HG02610 (cell line): ENCODE data around the gene USP6.
"Not testable (repeated sequence)": the region's sequence is repeated elsewhere in the genome, so short reads cannot be mapped to it uniquely, and the experiment has no call there.

Experiments
- ATAC-seq: cut with Tn5 transposase; IDR thresholded peaks from one replicate; pipeline ENCODE4 v1.9.1; 2021; ENCODE audit warnings: mild to moderate bottlenecking, moderate library complexity; ENCODE audit not compliant: unreplicated experiment

Gene USP6

DNA sequence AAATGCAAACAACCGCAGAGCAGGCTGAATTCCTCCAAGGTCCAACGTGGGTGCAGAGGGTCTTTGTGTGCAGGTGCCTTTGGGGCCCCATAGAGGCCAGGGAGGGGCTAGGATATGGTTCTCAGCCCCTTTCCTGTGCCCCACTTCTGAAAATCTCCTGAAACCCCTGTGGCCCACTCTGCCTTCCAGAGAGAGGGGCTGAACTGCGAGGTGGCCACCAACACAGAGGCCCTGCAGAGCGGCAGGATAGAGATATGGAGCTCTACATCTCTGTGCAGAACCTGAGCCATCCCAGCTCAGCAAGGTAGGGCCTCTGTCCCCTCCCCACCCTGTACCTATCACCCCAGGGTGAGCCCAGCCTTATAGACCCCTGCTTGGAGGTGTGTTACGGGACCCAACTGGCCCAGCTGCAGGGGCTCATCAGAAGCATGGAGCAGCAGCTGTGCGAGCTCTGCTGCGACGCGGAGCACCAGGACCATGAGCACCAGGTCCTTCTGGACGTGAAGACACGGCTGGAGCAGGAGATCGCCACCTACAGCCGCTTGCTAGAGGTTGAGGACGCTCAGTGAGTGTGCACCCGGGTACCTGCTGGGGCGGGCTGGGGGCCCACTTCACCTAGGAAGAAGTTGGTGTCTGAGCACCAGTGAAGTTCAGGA is 5.5 kb downstream of the USP6 start:
- no peak for ATAC-seq

- not testable (repeated sequence) for ATAC-seq
Measured at GRCh38 chr17:5122056-5122455, 6.2 kb downstream of the USP6 start.

DNA sequence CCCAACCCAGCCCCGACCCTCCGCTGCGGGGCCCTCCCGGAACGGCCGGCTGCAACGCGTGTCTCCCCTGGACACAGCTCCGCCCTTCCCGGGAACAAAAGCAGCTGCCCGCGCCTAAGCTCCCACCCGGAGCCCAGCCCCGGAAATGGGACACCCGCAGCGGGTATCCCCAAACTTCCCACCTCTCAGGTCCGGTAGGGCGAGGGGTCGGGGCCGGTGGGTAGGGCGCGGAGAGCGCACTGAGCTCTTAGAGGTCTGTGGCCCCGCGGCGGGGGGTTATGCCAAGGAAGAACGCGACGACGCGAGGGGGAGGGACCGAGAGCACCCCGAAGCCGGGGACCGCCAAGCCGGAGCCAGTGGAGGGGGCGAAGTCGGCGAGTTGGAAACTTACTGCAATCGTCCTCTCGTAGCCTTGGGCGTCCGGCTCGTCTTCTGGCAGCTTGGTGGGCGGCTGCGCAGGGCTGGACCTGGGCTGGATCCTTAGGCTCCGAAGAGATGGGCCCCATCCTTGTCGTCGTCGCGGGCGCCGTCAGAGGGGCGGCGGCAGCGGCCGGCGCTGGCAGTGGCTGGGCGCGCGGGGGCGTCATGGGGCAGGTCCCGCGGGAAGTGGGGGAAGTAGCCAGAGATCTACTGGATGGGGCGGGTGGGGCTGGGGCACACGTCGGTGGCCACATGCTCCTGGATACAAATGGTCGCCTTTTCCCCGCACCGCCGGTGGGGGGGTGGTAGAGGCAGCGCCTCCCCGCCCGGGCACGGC is 6.9 kb downstream of the USP6 start:
- ATAC-seq, result no peak

DNA sequence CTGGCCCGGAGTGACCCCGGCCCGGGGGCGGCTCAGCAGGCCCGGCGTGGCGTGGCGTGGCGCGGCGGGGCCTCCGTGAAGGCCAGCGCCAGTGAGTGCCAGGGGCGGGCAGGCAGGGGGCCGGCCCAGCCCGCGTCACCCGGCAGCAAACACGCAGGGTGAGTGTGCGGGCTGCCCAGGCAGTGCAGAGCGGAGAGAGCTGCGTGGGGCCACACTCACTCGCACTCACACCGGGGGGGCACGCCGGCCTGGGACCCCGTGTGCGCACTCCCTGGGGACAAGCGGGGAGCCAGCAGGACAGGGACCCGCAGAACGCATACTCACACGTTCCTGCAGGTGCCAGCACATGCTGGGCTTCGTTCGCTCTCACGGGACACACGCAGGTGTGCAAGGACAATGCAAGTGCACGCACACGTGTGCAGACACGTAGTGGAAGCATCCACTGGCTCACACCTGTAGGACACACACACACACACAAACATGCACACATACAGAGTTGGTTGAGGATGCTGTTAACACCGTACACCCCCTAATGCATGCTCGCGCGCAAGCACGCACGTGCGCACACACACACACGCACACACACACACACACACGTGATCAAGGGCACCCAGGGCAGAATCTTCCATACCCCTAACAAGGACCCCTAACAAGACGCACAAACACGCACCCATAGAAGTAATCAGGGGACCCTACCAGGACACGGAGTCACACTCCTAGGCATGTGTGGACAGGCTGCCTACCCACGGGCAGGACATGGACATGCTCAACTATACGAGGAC is 7.7 kb downstream of the USP6 start:
- ATAC-seq, result no peak

DNA sequence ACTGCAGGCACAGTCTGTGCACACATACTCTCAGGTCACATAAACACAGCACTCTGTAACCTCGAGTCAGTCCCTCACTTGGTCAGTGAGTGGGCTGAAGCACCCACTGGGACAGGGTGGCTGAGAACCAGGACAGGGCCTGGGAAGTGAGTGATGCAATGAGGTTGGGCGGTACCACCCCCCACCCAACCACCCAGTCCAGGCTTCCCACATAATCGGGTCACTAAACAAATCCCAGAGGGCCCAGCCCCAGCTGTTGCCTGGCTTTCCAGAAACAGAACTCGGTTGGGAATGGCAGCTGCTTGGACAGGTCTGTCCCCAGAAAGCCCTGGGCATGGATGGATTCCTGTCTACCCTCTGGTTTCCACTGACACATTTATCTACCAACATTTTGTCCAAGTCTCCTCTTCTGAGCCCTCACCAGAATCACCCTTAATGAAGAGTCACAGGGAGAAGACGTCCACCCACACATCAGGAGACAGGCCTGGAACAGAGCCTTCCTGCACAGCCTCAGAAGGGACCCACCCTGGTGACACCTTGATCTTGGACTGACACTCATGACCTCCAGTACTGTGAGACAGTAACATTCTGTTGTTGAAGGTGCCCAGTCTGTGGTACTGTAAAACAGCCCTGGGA is 8.4 kb downstream of the USP6 start:
- ATAC-seq, result not testable (repeated sequence)

DNA sequence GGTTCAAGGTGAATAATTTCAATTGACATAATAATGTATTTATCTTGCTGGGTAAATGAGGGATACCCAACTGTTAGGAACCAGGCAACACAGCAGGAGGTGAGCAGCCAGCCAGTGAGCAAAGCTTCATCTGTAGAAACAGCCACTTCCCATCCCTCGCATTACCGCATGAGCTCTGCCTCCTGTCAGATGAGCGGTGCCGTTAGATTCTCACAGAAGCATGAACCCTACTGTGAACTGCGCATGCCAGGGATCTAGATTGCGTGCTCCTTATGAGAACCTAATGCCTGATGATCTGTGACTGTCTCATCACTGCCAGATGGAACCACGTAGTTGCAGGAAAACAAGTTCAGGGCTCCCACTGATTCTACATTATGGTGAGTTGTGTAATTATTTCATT is 9.1 kb downstream of the USP6 start:
- not testable (repeated sequence) for ATAC-seq

- no peak for ATAC-seq
Measured at GRCh38 chr17:5126719-5127488, 11.1 kb downstream of the USP6 start.

GRCh38 chr17:5127910-5128309 is 12.1 kb downstream of the USP6 start:
- no peak for ATAC-seq

- ATAC-seq, result not testable (repeated sequence)
Measured at GRCh38 chr17:5128387-5128786, 12.6 kb downstream of the USP6 start.

- no peak for ATAC-seq
Measured at GRCh38 chr17:5128905-5129535, 13.2 kb downstream of the USP6 start.

- not testable (repeated sequence) for ATAC-seq
Measured at GRCh38 chr17:5129770-5130169, 13.9 kb downstream of the USP6 start.

GRCh38 chr17:5130261-5130660 is 14.4 kb downstream of the USP6 start:
- ATAC-seq, result not testable (repeated sequence)

GRCh38 chr17:5130687-5131086 is 14.9 kb downstream of the USP6 start:
- not testable (repeated sequence) for ATAC-seq

GRCh38 chr17:5131146-5131715 is 15.4 kb downstream of the USP6 start:
- ATAC-seq, result no peak

- ATAC-seq, result not testable (repeated sequence)
Measured at GRCh38 chr17:5131799-5132502, 16.1 kb downstream of the USP6 start.

- ATAC-seq, result not testable (repeated sequence)
Measured at GRCh38 chr17:5132503-5133225, 16.8 kb downstream of the USP6 start.

- no peak for ATAC-seq
Measured at GRCh38 chr17:5133311-5133710, 17.5 kb downstream of the USP6 start.

DNA sequence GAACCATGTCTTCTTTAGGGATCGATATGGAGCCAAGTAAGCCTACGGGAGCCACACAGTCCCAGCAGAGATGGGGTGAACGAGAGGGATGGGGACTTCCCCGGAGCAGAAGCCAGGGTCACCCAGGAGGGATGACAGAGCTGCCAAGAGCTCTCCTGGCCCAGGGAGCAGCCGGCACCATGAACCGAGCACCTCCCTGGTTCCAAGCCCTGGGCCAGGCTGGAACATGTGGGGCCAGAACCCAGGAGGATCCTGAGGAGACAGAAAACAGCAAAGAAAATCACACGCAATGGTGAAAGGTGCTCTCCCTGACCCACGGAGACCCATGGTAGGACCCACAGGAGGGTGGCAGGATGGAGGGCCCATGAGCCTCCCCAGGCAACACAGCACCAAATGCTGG is 18.1 kb downstream of the USP6 start:
- ATAC-seq, result not testable (repeated sequence)
